Epithelial cell of proximal tubule (primary cell): ENCODE measurements around the gene KHNYN. TPM values are rescaled to one million over a fixed set of nuclear protein-coding genes. Genes with fewer than 3 reads are reported as not detected.

Experiments
- DNase-seq: peaks from one replicate; pipeline ENCODE4 v3.0.0-alpha.2; 2011; ENCODE audit warnings: low read depth
- H3K4me3 ChIP-seq: 2 replicates; pipeline ENCODE4 v1.5.1; 2011; ENCODE audit warnings: low read depth, mild to moderate bottlenecking, low read length
- total RNA-seq: library from RNA; depleted of rRNA; stranded (reverse); fragments of >200 nt; gene quantifications from 2 replicates; pipeline ENCODE4 v1.2.3, GENCODE V29; 2015
- TF ChIP-seq, protein P1 (sequence below): conservative IDR thresholded peaks from 2 replicates; pipeline ENCODE4 v1.5.1; 2012; ENCODE audit warnings: low read depth, mild to moderate bottlenecking, low read length

Gene KHNYN
- total RNA-seq, 1 donor from 2014 or later: 41.6 TPM

DNA sequence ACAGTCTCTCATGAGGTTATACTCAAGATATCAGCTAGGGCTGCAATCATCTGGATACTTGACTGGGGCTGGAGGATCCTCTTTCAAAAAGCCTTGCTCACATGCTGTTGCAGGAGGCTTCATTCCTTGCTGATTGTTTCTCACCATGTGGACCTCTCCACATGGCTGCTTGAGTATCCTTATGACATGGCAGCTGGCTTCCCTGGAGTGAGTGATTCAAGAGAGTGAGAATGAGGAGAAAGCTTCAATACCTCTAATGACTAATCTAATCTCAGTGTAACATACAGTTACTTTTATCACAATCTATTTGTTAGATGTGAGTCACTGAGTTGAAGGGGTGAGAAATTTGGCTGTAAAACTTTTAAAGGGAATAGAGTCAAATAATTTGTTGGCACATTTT is 27.2 kb downstream of the KHNYN start:
- no peak overlapping the region for H3K4me3 ChIP-seq
- DNase-seq: no peak
- TF ChIP-seq, protein P1, sequence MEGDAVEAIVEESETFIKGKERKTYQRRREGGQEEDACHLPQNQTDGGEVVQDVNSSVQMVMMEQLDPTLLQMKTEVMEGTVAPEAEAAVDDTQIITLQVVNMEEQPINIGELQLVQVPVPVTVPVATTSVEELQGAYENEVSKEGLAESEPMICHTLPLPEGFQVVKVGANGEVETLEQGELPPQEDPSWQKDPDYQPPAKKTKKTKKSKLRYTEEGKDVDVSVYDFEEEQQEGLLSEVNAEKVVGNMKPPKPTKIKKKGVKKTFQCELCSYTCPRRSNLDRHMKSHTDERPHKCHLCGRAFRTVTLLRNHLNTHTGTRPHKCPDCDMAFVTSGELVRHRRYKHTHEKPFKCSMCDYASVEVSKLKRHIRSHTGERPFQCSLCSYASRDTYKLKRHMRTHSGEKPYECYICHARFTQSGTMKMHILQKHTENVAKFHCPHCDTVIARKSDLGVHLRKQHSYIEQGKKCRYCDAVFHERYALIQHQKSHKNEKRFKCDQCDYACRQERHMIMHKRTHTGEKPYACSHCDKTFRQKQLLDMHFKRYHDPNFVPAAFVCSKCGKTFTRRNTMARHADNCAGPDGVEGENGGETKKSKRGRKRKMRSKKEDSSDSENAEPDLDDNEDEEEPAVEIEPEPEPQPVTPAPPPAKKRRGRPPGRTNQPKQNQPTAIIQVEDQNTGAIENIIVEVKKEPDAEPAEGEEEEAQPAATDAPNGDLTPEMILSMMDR: no peak

DNA sequence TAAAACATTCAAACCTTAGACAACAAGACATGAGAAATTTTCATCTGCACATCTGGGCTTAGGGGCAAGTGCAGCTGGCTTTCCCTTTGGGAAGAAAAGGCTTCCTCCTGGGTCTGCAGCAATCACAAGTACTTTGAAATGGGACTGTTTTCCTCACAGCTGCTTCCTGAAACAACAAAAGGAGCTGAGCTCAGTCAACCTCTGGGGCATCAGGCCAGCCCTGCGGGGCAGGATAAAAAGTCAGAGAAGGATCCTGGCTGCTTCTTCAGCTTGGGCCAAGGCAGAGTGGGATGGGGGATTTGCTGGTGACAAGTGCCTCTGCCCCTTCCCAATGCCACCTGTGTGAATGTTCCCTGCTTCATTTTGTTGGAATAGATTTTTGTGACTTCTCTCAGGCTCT is 29.0 kb downstream of the KHNYN start:
- TF ChIP-seq, protein P1: no peak
- H3K4me3 ChIP-seq: no peak overlapping the region
- DNase-seq: no peak

DNA sequence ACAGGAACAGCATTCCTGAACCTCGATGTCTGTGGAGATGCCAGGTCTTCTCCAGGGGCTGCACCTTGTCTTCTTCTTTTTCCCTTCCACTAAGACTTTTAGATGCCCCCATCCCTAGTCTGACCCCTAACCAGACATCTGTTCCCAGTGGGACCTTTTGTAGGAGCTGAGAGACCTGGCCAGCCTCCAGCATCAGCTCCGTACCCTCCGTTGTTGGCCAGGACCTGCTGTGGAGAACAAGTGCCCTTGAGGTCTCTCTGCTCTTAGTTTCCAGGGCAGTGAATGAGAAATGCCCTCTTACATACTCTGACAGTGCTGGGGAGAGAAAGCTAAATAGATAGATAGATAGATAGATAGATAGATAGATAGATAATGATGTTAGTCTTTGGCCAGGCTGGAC is 29.6 kb downstream of the KHNYN start:
- TF ChIP-seq, protein P1: no peak
- H3K4me3 ChIP-seq: no peak overlapping the region
- no peak for DNase-seq

DNA sequence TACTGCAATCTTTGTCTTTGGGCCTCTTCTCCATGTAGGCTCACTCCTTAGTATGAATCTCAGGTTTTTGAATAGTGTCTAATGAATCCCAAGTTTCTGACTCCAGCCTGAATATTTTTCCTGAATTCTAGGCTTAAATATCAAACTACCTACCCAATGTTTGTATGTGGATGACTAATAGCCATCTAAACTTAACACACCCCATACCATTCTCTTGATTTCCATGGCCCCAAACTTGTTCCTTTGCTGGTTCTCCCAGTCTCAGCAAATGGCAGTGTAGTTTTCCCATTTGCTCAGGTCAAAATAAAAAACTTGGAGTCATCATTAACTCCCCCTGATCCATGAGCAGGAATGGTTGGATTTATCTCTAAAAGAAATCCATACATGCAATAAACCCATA is 31.6 kb downstream of the KHNYN start:
- H3K4me3 ChIP-seq: no peak overlapping the region
- TF ChIP-seq, protein P1: no peak
- no peak for DNase-seq

DNA sequence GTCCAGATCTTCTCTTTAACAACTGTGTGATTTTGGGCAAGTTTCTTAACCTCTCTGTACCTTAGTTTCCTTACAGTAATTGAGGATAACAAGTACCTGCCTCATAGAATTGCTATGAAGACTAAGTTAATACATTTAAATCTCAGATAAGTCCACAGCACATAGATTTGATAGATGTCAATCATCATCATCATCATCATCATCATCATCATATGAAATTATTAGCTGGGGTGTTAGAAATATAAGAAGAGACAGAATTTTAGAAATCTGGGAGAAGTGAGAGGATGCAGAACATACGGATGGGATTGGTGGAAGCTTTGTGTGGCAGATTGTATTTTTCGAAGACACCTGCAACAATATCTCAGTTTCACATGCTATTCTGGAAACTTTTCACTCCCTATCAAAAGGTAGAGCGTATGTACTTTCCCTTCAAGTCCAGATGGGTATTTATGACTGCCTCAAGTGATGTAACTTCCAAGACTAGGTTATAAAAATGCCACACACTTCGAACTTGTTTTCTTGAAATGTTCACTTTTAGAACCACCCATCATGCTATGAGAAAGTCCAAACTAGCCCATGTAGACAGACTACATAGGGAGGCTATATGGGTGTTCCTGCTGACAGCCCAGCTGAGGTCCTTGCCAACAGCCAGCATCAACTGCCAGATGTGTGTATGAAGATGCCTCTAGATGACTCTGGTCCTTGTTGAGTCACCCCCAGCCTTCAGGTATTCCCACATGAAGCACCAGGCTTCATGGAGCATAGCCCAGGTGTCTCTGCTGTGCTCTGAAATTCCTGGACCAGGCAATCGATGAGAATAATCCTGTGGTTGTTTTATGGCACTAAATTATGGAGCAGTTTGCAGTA is 33.5 kb downstream of the KHNYN start:
- TF ChIP-seq, protein P1: no peak
- no peak for DNase-seq
- no peak overlapping the region for H3K4me3 ChIP-seq

DNA sequence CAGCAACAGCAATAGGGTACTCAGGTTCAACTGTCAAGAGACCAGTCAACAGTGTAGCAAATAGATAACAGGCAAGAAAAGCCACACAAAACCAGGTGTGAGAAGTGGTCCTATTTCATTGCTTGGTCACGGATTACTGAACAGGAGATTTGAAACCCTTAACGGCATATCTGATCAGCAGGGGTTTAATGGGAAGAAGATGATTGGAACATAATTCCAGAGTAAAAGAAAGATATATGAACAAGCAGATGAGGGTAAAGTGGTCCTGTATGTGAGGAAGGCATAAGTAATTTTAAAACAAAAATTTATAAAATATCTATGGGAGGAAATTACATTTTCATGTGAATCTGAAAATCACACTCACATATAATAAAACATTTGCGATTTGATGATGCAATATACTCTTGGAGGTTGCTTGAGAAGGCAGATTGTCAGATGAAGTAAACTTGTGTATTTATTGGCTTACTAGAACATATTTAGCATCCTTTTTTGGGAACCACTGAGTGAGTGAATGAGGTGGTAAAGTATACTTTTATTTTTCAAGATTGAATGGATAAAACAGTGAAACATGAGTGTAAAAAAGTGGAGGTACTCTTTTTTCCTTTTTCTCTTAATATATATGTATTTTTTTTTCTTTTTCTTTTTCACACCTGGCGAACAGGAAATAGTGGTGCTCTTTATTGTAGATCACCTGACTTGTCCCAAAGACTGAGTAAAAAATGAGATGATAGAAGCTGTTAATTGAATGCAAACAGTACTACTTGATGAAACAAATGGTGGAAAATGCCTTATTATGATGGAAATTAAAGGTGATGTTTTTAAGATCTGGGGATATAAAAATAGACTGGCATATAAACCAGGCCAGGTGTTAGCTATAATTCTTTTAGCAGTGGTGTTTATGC is 34.4 kb downstream of the KHNYN start:
- DNase-seq: no peak
- TF ChIP-seq, protein P1: no peak
- H3K4me3 ChIP-seq: no peak overlapping the region
